SK-N-SH treated with all-trans-retinoic acid at 6 μM for 48 hours (cell line): ENCODE data around the gene IVNS1ABP.

ENCODE experiments used
- ARNTL ChIP-seq: fragments of 450-650 bp; formaldehyde crosslinking; IDR thresholded peaks from 2 replicates; pipeline ENCODE4 v1.5.0; 2020; ENCODE audit warnings: low read depth, mild to moderate bottlenecking, moderate library complexity, borderline replicate concordance
- CREB5 ChIP-seq: fragments of 250-450 bp; sonication (Bioruptor Pico); IDR thresholded peaks from 2 replicates; pipeline ENCODE4 v1.5.1; 2020; ENCODE audit warnings: low read depth, mild to moderate bottlenecking, moderate library complexity
- CSRNP3 ChIP-seq: fragments of 250-450 bp; sonication (Bioruptor Pico); IDR thresholded peaks from 2 replicates; pipeline ENCODE4 v1.5.1; 2021; ENCODE audit warnings: mild to moderate bottlenecking, moderate library complexity
- OSR1 ChIP-seq: fragments of 250-450 bp; sonication (Bioruptor Pico); IDR thresholded peaks from 2 replicates; pipeline ENCODE4 v1.8.0; 2022; ENCODE audit warnings: moderate library complexity, mild to moderate bottlenecking, inconsistent platforms
- POU6F1 ChIP-seq: fragments of 250-450 bp; sonication (Bioruptor Pico); IDR thresholded peaks from 2 replicates; pipeline ENCODE4 v1.8.0; 2021; ENCODE audit warnings: low read depth, mild to moderate bottlenecking, moderate library complexity, borderline replicate concordance
- RARB ChIP-seq: fragments of 250-450 bp; sonication (Bioruptor Pico); IDR thresholded peaks from 2 replicates; pipeline ENCODE4 v1.8.0; 2021; ENCODE audit warnings: mild to moderate bottlenecking, moderate library complexity
- SNAI2 ChIP-seq: fragments of 250-450 bp; sonication (Bioruptor Pico); IDR thresholded peaks from 2 replicates; pipeline ENCODE4 v1.5.0; 2020; ENCODE audit warnings: mild to moderate bottlenecking, moderate library complexity
- ZFP30 ChIP-seq: fragments of 450-650 bp; formaldehyde crosslinking; IDR thresholded peaks from 2 replicates; pipeline ENCODE4 v1.5.0; 2022; ENCODE audit warnings: mild to moderate bottlenecking, moderate library complexity

- TF ChIP-seq OSR1 (no peak), CSRNP3 (no peak), SNAI2 (CRISPR knock-in tag) (no peak), ZFP30 (CRISPR knock-in tag) (no peak), POU6F1 (CRISPR knock-in tag) (no peak), CREB5 (CRISPR knock-in tag) (no peak), ARNTL (CRISPR knock-in tag) (no peak), RARB (CRISPR knock-in tag) (no peak)
These were observed 36.1 kb upstream of the IVNS1ABP start for GRCh38 chr1:185353124-185353523.
